Spleen (tissue), 7 donors: ENCODE results near the gene LMBR1.

Experiments
- CTCF ChIP-seq, 11 experiments: fragments of 200-600 bp in 7 of 11; fragments of 450-650 bp in 4 of 11; sonication (generic) in 4 of 11; IDR thresholded peaks in 8 of 11; conservative IDR thresholded peaks in 3 of 11; 1 replicate in 7 of 11; 2 replicates in 4 of 11; pipeline versions ENCODE4 v1.4.0 to v1.8.0; 2016 to 2021; ENCODE audit warnings: antibody characterized with exemption in 11 of 11, inconsistent platforms in 4 of 11, mild to moderate bottlenecking in 1 of 11
- POLR2A ChIP-seq, 3 donors: fragments of 450-650 bp; IDR thresholded peaks; one replicate each; pipeline ENCODE4 v1.5.1; 2017; ENCODE audit warnings: antibody characterized with exemption in 3 of 3, mild to moderate bottlenecking in 1 of 3
- POLR2AphosphoS5 ChIP-seq, 3 donors: sonication (generic); formaldehyde crosslinking; IDR thresholded peaks; one replicate each; pipeline ENCODE4 v1.5.1; 2017; ENCODE audit warnings: antibody characterized with exemption in 3 of 3
- donor health status: DM: no; HTN: no; CAD: no; lungs with moderate emphysema.
- donor health status: DM: no; HTN: no; CAD: no.
- donor health status: DM: no; HTN: no; CAD: no.

DNA sequence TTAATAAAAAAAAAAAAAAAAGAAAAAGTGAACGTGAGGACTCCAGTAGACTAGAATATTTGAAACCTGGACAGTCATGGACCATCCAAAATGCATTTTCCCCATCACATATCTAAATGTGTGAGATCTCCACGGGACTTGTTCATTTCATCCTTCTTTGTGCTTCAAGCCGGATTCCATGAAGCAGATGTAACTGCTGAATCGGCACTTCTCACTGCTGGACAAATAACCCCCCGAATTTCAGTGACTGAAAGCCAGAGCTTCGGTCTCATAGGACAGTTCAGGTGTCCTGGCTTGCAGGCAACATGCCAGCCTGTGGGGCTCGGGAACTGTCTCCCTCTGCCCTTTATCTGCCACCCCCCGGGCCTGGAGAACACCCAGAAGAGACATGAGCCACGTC lies 219.1 kb downstream of the LMBR1 start:
- no peak for TF ChIP-seq CTCF (IDR thresholded peaks at IDR 0.05 in 8 of 11, conservative IDR thresholded peaks at IDR 0.05 in 3 of 11)
- TF ChIP-seq POLR2AphosphoS5 (IDR thresholded peaks at IDR 0.05), result no peak
- no peak for TF ChIP-seq POLR2A (IDR thresholded peaks at IDR 0.05)
